ENCODE results near the gene RBM15B.
"Not testable (repeated sequence)": the region's sequence is repeated elsewhere in the genome, so short reads cannot be mapped to it uniquely, and the experiment has no call there.

RBM15B gene

DNA sequence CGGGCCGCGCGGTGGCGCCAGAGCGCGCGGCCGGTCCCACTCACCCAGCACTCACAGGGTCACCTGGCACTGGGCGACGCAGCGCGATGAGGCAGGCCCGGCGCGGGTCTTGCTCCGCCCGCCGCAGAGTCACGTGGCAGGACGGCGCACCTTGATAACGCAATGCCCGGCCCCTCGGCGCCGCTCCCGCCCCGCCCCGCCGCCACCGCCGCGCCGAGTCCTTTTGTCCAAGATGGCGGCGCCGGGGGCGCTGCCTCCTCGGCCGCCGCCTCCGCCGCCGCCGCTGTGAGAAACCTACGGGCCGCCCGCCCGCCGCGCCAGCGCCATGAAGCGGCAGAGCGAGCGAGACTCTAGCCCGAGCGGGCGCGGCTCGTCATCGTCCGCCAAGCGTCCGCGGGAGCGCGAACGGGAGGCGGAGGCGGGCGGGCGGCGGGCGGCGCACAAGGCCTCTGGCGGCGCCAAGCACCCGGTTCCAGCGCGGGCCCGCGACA lies at the start of gene RBM15B:
Gene RBM15B, plus strand, starts transcription at position 211 of the 491 bp plus-strand sequence. Its CDS starts 115 bp downstream, at position 326.
- Histone ChIP-seq H3K27ac (peak within 1 kb of the TSS; percentile 77 to 98 (median 93)), H3K4me3 (peak within 1 kb of the TSS; percentile 54 to 84 (median 76))

DNA sequence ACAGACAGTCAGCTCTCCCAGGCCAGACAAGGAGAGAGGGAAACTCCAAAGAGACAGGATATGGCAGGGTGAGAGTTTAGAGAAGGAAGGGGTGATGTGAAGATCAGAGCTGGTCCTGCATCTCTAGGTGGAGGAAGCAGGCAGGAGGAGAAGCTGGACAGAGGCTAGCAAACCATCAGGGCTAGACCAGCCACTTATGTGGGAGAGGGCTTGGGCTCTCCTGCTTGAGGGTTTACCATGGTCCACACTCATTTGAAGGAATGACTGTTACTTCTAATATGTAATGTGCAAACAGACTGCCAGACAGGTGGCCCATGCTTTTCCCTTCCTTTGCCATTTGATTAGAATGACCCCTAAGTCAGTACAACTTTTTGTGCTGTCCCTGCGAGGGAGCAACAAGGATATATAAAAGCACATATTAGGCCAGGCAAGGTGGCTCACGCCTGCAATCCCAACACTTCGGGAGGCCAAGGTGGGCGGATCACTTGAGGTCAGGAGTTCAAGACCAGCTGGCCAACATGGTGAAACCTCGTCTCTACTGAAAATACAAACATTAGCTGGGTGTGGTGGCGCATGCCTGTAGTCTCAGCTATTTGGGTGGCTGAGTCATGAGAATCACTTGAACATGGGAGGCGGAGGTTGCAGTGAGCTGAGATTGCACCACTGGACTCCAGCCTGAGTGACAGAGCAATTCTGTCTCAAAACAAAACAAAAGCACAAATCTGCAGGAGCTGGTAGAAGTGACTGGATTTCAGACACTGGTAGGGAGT lies 47.0 kb upstream of the RBM15B start:
- Histone ChIP-seq H3K27ac (peak overlapping the region in 1 of 21 experiments; percentile 22), H3K4me3 (no peak overlapping the region)

DNA sequence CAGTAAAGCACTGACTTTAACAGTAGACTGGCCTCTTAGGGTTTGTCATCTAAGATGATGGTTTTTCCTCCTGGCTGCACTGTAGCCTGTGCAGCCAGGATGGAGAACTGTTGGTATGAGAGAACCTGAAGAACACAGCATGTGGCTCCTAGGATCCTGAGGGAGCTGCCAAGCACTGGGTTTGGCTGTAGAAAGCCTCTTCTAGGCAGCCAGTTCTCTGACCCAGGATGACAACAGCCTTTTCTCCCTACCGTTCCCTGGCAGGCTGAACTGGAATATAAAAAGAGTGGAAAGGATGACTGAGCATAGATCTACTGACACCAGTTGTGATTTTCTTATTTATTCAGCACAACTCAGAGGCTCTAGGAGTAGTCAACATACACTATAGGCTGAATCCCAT lies 40.3 kb upstream of the RBM15B start:
- no peak overlapping the region for H3K4me3 ChIP-seq
- no peak overlapping the region for H3K27ac ChIP-seq

GRCh38 chr3:51353131-51353530 lies 38.0 kb upstream of the RBM15B start:
- no peak overlapping the region for H3K4me3 ChIP-seq
- no peak overlapping the region for H3K27ac ChIP-seq

GRCh38 chr3:51353691-51354090 lies 37.4 kb upstream of the RBM15B start:
- Histone ChIP-seq H3K4me3 (no peak overlapping the region), H3K27ac (no peak overlapping the region)

- H3K27ac ChIP-seq, result no peak overlapping the region
- no peak overlapping the region for H3K4me3 ChIP-seq
Measured at GRCh38 chr3:51354172-51354571, 36.9 kb upstream of the RBM15B start.

GRCh38 chr3:51354731-51355615 lies 36.1 kb upstream of the RBM15B start:
- Histone ChIP-seq H3K27ac (peak overlapping the region in 4 of 21 experiments; percentile 16 to 44 (median 32)), H3K4me3 (no peak overlapping the region)

DNA sequence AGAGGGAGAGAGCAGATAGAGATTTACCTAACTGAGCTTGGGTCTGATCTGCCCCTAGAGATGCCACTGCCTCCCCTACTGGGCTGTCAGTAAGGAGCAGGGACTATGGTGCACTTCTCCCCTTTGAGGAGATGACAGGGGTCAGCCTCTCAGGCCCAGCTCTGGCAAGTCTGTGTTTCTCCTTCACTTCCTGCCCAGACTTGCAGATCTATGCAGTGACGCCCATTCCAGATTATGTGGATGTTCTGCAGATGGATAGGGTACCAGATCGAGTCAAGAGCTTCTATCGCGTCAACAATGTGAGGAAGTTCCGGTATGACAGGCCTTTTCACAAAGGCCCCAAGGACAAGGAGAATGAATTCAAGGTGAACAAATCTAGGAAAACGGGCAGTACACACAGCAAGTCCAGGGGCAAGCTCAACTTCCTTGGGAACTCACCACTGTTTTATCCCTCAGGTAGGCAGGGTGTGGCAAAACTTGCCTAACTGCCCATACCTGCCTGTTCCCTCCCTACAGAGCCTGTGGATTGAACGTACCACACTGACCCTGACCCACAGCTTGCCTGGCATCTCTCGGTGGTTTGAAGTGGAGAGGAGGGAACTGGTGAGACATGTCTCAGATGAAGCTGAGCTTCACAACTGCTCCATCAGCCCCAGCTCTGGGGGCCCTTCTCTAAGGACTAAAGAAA lies 35.0 kb upstream of the RBM15B start:
- Histone ChIP-seq H3K27ac (peak overlapping the region in 5 of 21 experiments; percentile 15 to 44 (median 26)), H3K4me3 (no peak overlapping the region)

DNA sequence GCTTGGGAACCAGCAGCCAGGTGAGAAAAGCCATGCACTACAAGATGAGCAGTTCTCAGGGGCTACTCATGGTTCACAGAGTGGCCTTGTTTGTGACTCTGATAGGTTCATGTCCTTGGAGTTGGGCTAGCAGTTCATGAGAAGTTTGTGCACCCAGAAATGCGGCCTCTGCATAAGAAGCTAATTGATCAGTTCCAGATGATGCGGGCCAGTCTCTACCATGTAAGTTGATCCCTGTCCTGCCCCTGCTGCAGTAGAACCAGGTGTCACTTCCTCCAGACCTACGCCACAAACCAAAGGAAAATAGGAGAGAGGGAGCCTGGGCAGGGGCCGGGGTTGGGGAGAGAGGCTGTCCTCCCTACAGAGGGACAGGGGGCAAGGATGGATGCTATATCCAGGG lies 33.2 kb upstream of the RBM15B start:
- H3K4me3 ChIP-seq, result no peak overlapping the region
- H3K27ac ChIP-seq, result no peak overlapping the region

GRCh38 chr3:51358981-51359380 lies 32.1 kb upstream of the RBM15B start:
- Histone ChIP-seq H3K27ac (no peak overlapping the region), H3K4me3 (no peak overlapping the region)

DNA sequence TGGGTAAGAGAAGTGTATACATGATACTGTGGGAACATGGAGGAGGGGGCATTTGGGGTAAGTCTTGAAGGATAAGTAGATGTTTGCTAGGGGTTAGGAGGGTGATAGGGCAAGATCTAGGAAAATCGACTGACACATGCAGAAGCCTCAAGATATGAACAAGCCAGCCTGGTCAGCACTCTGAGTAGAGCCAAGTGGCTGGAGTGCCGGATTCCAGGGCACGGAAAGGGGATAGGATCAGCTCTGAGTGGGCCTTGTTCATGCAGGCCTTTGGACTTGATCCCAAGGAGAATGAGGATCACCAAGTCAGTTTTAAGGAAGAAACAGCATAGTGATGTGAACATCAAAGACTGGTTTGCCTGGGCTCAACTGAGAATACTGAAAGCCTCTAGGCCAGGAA lies 30.3 kb upstream of the RBM15B start:
- no peak overlapping the region for H3K4me3 ChIP-seq
- H3K27ac ChIP-seq, result no peak overlapping the region

GRCh38 chr3:51361746-51362145 lies 29.3 kb upstream of the RBM15B start:
- no peak overlapping the region for H3K27ac ChIP-seq
- H3K4me3 ChIP-seq, result no peak overlapping the region

DNA sequence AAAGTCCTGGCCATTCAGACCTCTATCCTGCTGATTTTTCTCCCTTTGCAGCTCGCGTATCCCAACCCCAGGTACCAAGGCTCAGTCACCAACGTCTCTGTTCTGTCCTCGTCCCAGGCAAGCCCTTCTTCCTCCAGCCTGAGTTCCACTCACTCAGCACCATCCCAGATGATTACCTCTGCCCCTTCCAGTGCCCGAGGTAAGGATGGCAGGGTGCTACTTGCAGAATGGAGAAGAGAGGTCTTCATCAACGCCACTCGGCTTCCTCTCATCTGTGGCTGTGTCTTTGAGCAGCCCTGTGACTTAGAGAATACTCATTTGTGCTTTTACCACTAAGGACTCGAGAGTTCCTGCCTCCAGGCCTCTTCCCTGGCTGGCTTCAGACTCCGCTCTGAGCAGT lies 28.6 kb upstream of the RBM15B start:
- H3K27ac ChIP-seq, result no peak overlapping the region
- H3K4me3 ChIP-seq, result no peak overlapping the region

GRCh38 chr3:51368276-51368675 lies 22.8 kb upstream of the RBM15B start:
- not testable (repeated sequence) for H3K4me3 ChIP-seq, H3K27ac ChIP-seq

GRCh38 chr3:51371943-51372557 lies 19.0 kb upstream of the RBM15B start:
- H3K27ac ChIP-seq, result no peak overlapping the region
- no peak overlapping the region for H3K4me3 ChIP-seq

DNA sequence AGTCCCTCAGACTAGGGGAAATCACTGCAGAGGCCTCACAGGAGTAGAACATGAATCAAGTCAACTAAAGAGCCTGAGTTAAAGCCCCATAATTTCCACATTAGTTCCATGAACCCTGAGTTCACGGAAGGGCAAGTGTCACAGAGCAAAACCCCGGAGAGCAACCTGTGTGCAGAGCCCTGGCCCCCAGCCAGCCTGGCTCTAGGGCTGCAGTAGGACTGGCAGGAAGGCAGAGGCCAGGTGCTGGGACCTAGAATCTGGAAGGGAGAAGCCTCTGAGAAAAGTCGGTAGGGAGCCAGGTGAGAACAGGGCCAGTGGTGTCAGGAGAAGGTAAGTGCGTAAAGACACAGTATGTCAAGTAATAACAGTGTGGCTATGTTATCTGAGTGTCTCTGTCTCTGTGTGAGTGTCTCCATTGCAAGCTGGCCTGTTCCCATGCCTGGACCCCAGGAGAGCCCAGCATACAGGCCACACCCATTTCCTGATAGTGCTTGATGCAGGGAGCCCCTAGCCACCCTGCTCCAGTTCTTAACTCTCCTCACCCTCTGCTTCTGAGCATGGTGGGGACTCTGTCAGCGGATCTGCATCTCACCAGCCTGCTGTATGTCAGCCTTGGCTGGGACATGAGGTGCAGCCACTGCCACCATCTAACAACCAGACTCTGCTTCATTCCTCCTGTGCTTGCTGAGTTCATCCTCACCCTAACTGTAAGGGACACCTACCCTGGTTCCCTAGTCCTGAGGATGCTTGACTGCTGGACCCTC lies 17.2 kb upstream of the RBM15B start:
- no peak overlapping the region for H3K27ac ChIP-seq
- H3K4me3 ChIP-seq, result no peak overlapping the region

DNA sequence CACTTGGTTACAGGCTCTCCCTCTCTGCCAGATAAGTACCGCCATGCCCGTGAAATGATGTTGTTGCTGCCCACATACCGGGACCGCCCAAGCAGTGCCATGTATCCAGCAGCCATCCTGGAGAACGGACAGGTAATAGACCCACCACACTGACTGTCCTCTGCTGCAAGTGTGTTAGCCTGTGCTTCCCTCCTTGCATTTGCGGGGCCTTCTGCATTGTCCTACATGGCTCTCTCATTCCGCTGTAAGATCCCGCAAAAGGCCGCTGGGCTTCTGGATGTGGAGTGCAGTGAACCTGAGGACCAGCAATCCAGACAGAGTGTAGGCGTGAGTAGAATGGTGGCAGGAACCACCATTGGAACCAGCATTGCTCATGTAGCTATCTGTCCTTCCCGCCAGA lies 16.6 kb upstream of the RBM15B start:
- H3K4me3 ChIP-seq, result no peak overlapping the region
- no peak overlapping the region for H3K27ac ChIP-seq

DNA sequence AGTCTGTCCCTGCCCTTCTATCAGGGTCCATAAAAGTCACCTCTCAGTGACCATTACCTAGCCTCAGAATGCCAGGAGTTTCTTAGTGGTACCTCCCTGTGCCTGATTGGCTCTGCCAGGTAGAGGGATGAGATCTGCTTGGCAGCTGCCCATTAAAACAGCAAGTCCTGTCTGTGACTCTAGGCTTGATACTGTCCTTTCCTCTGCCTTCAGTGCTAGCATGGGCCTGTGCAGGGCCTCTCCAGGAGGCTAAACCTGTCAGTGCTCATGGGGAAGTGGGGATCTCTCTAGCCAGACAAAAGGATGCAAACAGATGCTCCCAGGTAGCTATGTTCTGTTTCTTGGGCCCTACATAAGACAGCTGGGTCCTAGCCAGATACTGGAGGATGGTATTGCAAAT lies 15.9 kb upstream of the RBM15B start:
- no peak overlapping the region for H3K4me3 ChIP-seq

GRCh38 chr3:51375571-51375970 lies 15.5 kb upstream of the RBM15B start:
- no peak overlapping the region for H3K4me3 ChIP-seq
- no peak overlapping the region for H3K27ac ChIP-seq

More for the DNA sequence above, 15.9 kb upstream of the RBM15B start:
- H3K27ac ChIP-seq, result no peak overlapping the region

All from skin epidermis (tissue), 12 donors.